Measurements from ENCODE around the gene LY6G6F. TPM values are rescaled to one million over a fixed set of nuclear protein-coding genes. Genes with fewer than 3 reads are reported as not detected.

LY6G6F gene
- total and polyA plus RNA-seq, 2 of the 13 experiments (the other 11 are each of a cell fraction or from before 2014, with no cell fraction given): not detected

- no peak for TF ChIP-seq TRIM24 (CRISPR knock-in tag; IDR thresholded peaks at IDR 0.05)
- TF ChIP-seq SOX13 (IDR thresholded peaks at IDR 0.05): peak; percentile 42; the same call in 1 of the 2 replicates
- TF ChIP-seq SOX13 (CRISPR knock-in tag; conservative IDR thresholded peaks at IDR 0.05 in 1 of 2, IDR thresholded peaks at IDR 0.05 in 1 of 2): peak in 1 of 2 experiments; percentile 72; a peak in 2 of 4 replicates
- TF ChIP-seq IKZF5 (CRISPR knock-in tag; IDR thresholded peaks at IDR 0.05): peak; percentile 90
- TF ChIP-seq ZZZ3 (CRISPR knock-in tag; IDR thresholded peaks at IDR 0.05; ENCODE audit: borderline replicate concordance): no peak
- peak; percentile 72; the same call in 1 of the 2 replicates for TF ChIP-seq MXD4 (CRISPR knock-in tag; IDR thresholded peaks at IDR 0.05)
- no peak for TF ChIP-seq NBN (conservative IDR thresholded peaks at IDR 0.05)
- TF ChIP-seq TCF7 (IDR thresholded peaks at IDR 0.05; ENCODE audit: low read depth): no peak
- TF ChIP-seq PREB (CRISPR knock-in tag; IDR thresholded peaks at IDR 0.05): no peak
- TF ChIP-seq ZNF282 (IDR thresholded peaks at IDR 0.05; ENCODE audit: partially characterized antibody): no peak
- TF ChIP-seq PRPF4 (IDR thresholded peaks at IDR 0.05; ENCODE audit: low read depth, low read length, poor library complexity, severe bottlenecking): no peak
- TF ChIP-seq DNMT1 (CRISPR knock-in tag; IDR thresholded peaks at IDR 0.05): no peak
- peak; percentile 41 for TF ChIP-seq DBP (CRISPR knock-in tag; IDR thresholded peaks at IDR 0.05; ENCODE audit: not compliant biosample characterization)
- no peak for TF ChIP-seq SOX6 (IDR thresholded peaks at IDR 0.05)
- peak; percentile 47 for TF ChIP-seq SOX6 (CRISPR knock-in tag; IDR thresholded peaks at IDR 0.05)
- TF ChIP-seq NR2F2 (IDR thresholded peaks at IDR 0.05; ENCODE audit: borderline replicate concordance, low read depth): peak; percentile 53; the same call in 1 of the 2 replicates
- peak; percentile 42; the same call in 1 of the 2 replicates for TF ChIP-seq GZF1 (CRISPR knock-in tag; IDR thresholded peaks at IDR 0.05)
- peak; percentile 95 for TF ChIP-seq HNRNPLL (IDR thresholded peaks at IDR 0.05; ENCODE audit: low read depth, low read length, poor library complexity, severe bottlenecking)
- no peak for TF ChIP-seq ZNF432 (CRISPR knock-in tag; IDR thresholded peaks at IDR 0.05; ENCODE audit: borderline replicate concordance)
- peak; percentile 87 for TF ChIP-seq TBX3 (IDR thresholded peaks at IDR 0.05; ENCODE audit: borderline replicate concordance)
- TF ChIP-seq KLF9 (CRISPR knock-in tag; IDR thresholded peaks at IDR 0.05; ENCODE audit: low read depth): peak; percentile 53
- peak; percentile 61; the same call in 1 of the 2 replicates for TF ChIP-seq ZNF768 (CRISPR knock-in tag; IDR thresholded peaks at IDR 0.05)
- no peak for TF ChIP-seq ZNF570 (CRISPR knock-in tag; IDR thresholded peaks at IDR 0.05; ENCODE audit: borderline replicate concordance)
- no peak for TF ChIP-seq BRCA1 (CRISPR knock-in tag; IDR thresholded peaks at IDR 0.05)
- TF ChIP-seq RXRA (CRISPR knock-in tag; IDR thresholded peaks at IDR 0.05): peak; percentile 64
- no peak for TF ChIP-seq MLLT10 (CRISPR knock-in tag; IDR thresholded peaks at IDR 0.05)
- TF ChIP-seq ZNF143 (CRISPR knock-in tag; IDR thresholded peaks at IDR 0.05): no peak
- no peak for TF ChIP-seq SUZ12 (IDR thresholded peaks at IDR 0.05; ENCODE audit: low read depth, low read length)
These were observed 3.6 kb upstream of the LY6G6F start, which contains the start of gene ABHD16A (continued) for GRCh38 chr6:31702819-31703716.
